Muscle layer of duodenum (tissue), 2 donors: ENCODE results near the gene GNG7.
"Not testable (repeated sequence)": the region's sequence is repeated elsewhere in the genome, so short reads cannot be mapped to it uniquely, and the experiment has no call there.

Experiments used
- H3K27ac ChIP-seq: one replicate; pipeline ENCODE4 v1.7.0; 2013; ENCODE audit warnings: mild to moderate bottlenecking, low read length
- H3K27me3 ChIP-seq: one replicate; pipeline ENCODE4 v1.7.0; 2013; ENCODE audit warnings: low read depth, mild to moderate bottlenecking, control low read depth, low read length
- H3K36me3 ChIP-seq, 2 donors: one replicate each; pipeline ENCODE4 v1.7.0; 2013; ENCODE audit warnings: low read length in 2 of 2, control low read depth in 1 of 2, mild to moderate bottlenecking in 1 of 2; ENCODE audit not compliant: insufficient read depth in 2 of 2, control insufficient read depth in 1 of 2
- H3K4me1 ChIP-seq, 2 donors: one replicate each; pipeline ENCODE4 v1.7.0; 2013; ENCODE audit warnings: low read length in 2 of 2, mild to moderate bottlenecking in 2 of 2, control low read depth in 1 of 2, moderate library complexity in 1 of 2; ENCODE audit not compliant: insufficient read depth in 2 of 2, control insufficient read depth in 1 of 2
- H3K4me3 ChIP-seq, 2 donors: one replicate each; pipeline ENCODE4 v1.7.0; 2013; ENCODE audit warnings: low read length in 2 of 2, low read depth in 1 of 2, mild to moderate bottlenecking in 1 of 2
- H3K9me3 ChIP-seq, 2 donors: one replicate each; pipeline ENCODE4 v1.7.0; 2013; ENCODE audit warnings: low read length in 2 of 2, control low read depth in 1 of 2, mild to moderate bottlenecking in 1 of 2; ENCODE audit not compliant: control insufficient read depth in 1 of 2
- donor health status: healthy.

GNG7 gene

DNA sequence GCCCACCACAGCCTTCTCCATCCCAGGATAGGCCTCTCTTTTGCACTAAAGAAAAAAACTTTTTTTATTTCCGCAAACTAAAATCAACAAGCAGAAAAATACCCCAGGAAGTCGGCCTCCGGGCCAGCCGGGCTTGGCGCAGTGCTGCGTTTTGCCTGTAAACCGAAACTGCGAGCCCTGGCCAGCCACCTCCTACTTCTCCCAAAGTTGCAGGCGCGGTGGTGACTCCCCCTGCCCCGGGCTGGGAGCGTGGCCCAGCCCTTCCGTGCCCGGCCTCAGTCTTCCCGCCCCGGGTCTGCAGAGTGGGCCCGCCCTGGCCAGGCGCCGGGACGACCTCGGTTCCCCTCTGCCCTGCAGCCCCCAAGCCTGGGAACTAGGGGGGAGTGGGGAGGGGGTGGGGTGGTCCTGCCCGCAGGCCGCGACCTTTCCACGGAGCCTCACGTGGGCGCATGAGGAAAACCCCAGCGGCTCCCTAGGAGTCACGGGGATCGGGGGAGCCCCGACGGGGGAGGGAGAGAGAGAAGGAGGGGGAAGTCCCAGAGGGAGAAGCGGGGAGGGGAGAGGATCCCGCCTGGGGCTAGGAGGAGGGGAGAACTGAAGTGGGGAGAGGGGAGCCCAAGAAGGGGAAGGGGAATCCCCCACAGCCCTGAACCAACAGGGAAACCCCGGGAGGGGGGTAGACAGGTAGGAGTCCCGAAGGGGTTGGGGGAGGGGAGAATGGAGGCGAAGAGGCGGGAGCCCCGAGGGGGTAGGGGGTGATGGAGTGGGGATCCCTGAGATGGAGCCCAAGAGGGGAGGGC lies 223.5 kb downstream of the GNG7 start:
- H3K4me3 ChIP-seq: peak overlapping the region; percentile 97 to 100
- H3K27ac ChIP-seq: peak overlapping the region; percentile 87
- H3K4me1 ChIP-seq: peaks cover 4 to 22% of the 10 kb centered on the region in 2 donors
- peaks cover 0 to 4% of the 10 kb centered on the region in 2 donors for H3K9me3 ChIP-seq
- peaks cover 0 to 5% of the 10 kb centered on the region in 2 donors for H3K36me3 ChIP-seq
- H3K27me3 ChIP-seq: no peaks in the 10 kb centered on the region

DNA sequence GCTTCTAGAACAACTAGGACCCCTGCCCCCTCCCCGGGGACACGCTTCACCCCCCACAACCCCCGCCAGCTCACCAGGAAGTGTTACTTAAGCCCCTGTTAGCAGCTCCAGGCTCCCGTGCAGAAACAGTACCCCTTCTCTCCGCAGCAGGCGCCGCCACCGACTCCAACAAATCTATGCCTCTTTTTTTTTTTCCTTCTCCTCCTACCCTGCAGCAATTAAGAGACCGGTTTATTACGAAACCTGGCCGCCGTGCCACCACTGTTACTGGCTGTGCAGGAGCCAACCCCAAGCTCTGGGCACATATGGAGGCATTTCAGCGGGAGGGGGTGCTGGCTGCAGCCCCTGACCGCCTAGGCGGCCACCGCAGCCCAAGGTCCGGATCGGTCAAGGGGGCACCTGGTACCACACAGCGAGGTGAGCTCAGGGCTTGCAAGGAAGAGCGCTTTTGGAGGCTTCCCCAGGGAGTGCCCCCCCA lies 224.2 kb downstream of the GNG7 start:
- peaks cover 4 to 22% of the 10 kb centered on the region in 2 donors for H3K4me1 ChIP-seq
- peak overlapping the region; percentile 97 to 100 for H3K4me3 ChIP-seq
- no peaks in the 10 kb centered on the region for H3K27me3 ChIP-seq
- peak overlapping the region; percentile 87 for H3K27ac ChIP-seq
- peaks cover 0 to 4% of the 10 kb centered on the region in 2 donors for H3K9me3 ChIP-seq
- H3K36me3 ChIP-seq: peaks cover 0 to 5% of the 10 kb centered on the region in 2 donors

DNA sequence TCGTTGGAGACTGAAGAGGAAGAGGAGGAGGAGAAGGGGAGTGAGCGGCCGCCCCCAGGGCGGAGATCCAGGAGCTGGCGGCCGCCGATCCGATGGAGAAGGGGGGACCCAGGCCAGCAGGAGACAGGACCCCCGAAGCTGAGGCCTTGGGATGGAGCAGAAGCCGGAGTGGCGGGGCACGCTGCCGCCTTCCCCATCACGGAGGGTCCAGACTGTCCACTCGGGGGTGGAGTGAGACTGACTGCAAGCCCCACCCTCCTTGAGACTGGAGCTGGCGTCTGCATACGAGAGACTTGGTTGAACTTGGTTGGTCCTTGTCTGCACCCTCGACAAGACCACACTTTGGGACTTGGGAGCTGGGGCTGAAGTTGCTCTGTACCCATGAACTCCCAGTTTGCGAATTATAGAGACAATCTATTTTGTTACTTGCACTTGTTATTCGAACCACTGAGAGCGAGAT lies 224.7 kb downstream of the GNG7 start:
- Histone ChIP-seq H3K4me1 (peaks cover 4 to 22% of the 10 kb centered on the region in 2 donors), H3K4me3 (peak overlapping the region; percentile 97 to 100), H3K27ac (peak overlapping the region; percentile 87)

DNA sequence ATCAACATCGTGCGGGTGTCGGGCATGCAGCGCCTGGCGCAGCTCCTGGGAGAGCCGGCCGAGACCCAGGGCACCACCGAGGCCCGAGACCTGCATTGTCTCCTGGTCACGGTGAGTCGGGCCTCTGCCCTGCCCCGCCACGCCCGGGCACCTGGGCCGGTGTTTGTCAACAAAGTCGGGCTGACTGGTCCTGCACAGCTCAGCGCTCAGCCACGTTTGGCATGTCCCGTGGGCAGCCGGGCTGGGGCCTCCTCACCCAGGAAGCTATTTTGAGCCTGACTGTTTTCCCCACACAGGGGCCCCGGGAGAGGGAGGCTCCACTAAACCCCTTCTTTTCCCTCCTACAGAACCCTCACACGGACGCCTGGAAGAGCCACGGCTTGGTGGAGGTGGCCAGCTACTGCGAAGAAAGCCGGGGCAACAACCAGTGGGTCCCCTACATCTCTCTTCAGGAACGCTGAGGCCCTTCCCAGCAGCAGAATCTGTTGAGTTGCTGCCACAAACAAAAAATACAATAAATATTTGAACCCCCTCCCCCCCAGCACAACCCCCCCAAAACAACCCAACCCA lies 225.3 kb downstream of the GNG7 start:
- no peaks in the 10 kb centered on the region for H3K9me3 ChIP-seq
- peaks cover 4 to 22% of the 10 kb centered on the region in 2 donors for H3K4me1 ChIP-seq
- peaks cover 0 to 5% of the 10 kb centered on the region in 2 donors for H3K36me3 ChIP-seq
- H3K27ac ChIP-seq: peak overlapping the region; percentile 87
- H3K27me3 ChIP-seq: no peaks in the 10 kb centered on the region
- peak overlapping the region; percentile 97 to 100 for H3K4me3 ChIP-seq

More for the DNA sequence above, 224.7 kb downstream of the GNG7 start:
- Histone ChIP-seq H3K36me3 (peaks cover 0 to 5% of the 10 kb centered on the region in 2 donors), H3K27me3 (no peaks in the 10 kb centered on the region), H3K9me3 (no peaks in the 10 kb centered on the region)

DNA sequence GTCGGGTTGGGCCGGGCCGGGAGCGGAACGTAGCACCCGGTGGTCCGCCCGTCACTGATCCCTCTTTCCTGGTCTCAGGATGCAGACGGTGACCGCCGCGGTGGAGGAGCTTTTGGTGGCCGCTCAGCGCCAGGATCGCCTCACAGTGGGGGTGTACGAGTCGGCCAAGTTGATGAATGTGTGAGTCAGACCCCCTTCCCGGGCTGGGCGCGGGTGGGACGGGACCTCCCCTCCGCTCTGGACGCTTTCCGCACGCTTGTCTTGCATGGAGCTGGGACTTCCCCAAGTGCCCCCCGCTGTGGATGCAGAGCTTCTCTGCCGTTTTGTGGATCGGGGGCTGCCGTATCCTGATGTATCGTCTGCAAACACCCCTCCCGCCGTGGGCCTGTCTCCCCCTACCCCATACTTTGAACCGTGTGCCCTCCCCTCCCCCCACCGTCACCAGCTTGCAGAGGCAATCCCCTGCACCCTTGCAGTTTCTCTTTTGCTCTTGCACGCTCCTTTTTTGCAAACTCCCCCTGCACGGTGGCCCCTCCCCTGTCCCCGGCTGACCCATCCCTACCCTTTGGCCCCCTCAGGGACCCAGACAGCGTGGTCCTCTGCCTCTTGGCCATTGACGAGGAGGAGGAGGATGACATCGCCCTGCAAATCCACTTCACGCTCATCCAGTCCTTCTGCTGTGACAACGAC lies 225.9 kb downstream of the GNG7 start:
- H3K27me3 ChIP-seq: no peaks in the 10 kb centered on the region
- peak overlapping the region; percentile 87 for H3K27ac ChIP-seq
- peaks cover 4 to 22% of the 10 kb centered on the region in 2 donors for H3K4me1 ChIP-seq
- peak overlapping the region; percentile 97 to 100 for H3K4me3 ChIP-seq
- H3K9me3 ChIP-seq: no peaks in the 10 kb centered on the region
- H3K36me3 ChIP-seq: peaks cover 0 to 5% of the 10 kb centered on the region in 2 donors

DNA sequence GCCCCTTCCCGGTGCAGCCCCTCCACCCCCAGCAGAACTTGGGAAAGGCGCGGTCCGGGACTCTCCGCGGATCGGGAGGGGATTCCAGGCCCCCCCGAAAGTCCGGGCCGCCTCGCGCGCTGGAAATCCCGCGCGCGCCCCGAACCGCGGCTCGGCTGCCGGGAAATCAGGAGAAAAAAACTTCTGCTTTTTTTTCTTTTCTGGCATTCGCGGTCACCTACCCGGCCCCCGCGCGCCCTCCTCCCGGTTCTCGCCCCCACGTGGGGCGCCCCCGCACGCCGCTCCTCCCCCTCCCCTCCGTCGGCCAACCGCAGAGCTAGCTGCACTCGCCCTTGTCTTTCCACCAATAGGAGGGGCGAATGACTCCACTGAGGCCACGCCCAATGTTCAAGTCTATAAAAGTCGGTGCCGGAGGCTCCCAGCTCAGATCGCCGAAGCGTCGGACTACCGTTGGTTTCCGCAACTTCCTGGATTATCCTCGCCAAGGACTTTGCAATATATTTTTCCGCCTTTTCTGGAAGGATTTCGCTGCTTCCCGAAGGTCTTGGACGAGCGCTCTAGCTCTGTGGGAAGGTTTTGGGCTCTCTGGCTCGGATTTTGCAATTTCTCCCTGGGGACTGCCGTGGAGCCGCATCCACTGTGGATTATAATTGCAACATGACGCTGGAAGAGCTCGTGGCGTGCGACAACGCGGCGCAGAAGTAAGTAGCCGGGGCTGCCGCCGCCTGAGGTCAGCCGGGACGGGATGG lies 226.6 kb downstream of the GNG7 start, which contains the start of gene GADD45B:
TSS of gene GADD45B (plus strand) at position 426 of the 749 bp plus-strand sequence. CDS start at position 658, 232 bp downstream.
- H3K27me3 ChIP-seq: no peaks in the 10 kb centered on the region
- H3K36me3 ChIP-seq: peaks cover 0 to 5% of the 10 kb centered on the region in 2 donors
- H3K4me1 ChIP-seq: peaks cover 4 to 22% of the 10 kb centered on the region in 2 donors
- peak within 1 kb of the TSS; percentile 97 to 100 for H3K4me3 ChIP-seq
- no peaks in the 10 kb centered on the region for H3K9me3 ChIP-seq
- peak within 1 kb of the TSS; percentile 87 for H3K27ac ChIP-seq

DNA sequence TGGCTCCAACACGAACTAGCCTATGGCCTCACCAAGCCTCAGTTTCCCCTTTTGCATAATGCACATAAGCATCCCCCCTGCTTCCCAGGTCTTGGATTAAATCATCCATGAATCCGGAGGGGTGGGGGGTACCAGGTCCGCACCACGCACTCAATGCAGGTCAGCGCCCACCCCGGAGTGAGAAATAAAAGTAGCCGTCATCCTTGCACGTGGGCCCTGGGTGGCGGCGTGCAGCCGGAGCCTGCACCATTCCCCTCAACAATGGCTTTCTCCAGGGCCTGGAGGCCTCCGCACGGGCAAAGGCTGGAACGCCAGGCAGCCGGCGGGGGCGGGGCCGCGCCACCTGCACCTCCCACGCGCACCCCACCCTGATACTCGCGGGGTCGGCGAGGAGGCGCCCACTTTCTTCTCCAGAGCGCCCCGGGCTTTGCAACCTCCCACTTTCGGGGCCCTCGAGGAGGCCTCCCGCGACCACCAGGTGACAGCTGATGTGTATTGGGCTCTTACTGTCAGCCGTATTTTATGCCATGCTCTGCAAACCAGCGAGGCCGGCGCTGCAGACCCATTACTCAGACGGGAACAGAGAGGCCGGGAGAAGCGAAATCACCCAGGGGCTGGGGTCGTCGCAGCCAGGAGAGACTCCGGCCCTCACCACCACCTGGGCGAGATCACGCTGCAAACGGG lies 227.3 kb downstream of the GNG7 start:
- Histone ChIP-seq H3K4me1 (peaks cover 4 to 22% of the 10 kb centered on the region in 2 donors), H3K27me3 (no peaks in the 10 kb centered on the region), H3K4me3 (peak overlapping the region; percentile 50 to 100), H3K36me3 (peaks cover 0 to 5% of the 10 kb centered on the region in 2 donors), H3K27ac (peak overlapping the region; percentile 60), H3K9me3 (no peaks in the 10 kb centered on the region)

DNA sequence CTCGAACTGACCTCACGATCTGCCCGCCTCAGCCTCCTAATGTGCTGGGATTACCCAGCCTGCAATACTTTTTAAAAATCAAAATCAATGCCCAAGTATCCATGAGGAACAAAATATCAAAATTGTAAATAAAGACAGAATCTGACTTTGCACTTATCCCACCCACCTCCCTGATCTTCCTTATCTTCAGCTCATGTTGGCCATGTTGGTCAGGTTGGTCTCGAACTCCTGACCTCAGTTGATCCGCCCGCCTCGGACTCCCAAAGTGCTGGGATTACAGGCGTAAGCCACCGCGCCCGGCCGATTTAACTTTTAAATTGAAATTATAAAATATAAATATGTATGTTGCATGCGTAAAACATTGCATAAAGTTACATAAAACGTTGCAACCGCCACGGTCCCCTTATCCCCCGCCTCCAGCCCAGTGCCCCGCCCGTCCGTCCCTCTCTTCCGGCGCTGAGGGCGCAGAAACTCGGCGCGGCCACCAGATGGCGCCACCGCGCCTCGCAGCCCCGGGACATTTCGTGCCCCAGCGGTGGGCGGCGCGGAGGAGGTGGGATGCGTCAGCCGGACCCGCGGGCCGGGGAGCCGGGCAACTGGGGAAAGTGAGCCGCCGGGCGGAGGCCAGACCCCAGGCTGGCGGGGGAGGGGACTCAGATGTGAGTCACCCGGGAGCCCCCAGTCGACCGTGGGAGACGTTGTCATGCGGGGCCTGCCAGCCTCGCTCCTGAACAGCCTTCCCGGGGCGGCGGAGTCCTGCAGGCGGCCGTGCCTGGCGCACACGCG lies 228.1 kb downstream of the GNG7 start:
- Histone ChIP-seq H3K36me3 (peaks cover 0 to 5% of the 10 kb centered on the region in 2 donors), H3K27me3 (no peaks in the 10 kb centered on the region), H3K9me3 (no peaks in the 10 kb centered on the region), H3K4me3 (peak overlapping the region; percentile 50 to 100), H3K4me1 (peaks cover 4 to 22% of the 10 kb centered on the region in 2 donors), H3K27ac (peak overlapping the region; percentile 60)

DNA sequence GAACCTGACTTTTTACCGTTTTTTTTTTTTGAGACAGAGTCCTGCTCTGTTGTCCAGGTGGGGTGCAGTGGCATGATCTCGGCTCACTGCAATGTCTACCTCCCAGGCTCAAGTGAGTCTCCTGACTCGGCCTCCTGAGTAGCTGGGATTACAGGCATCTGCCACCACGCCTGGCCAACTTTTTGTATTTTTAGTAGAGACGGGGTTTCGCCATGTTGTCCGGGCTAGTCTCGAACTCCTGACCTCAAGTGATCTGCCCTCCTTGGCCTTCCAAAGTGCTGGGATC lies 232.6 kb downstream of the GNG7 start:
- H3K9me3 ChIP-seq, H3K27me3 ChIP-seq, H3K27ac ChIP-seq, H3K4me3 ChIP-seq, H3K36me3 ChIP-seq, H3K4me1 ChIP-seq: not testable (repeated sequence)
